Keratinocyte (primary cell): Measurements from ENCODE around the gene SPANXN3. TPM values are rescaled to one million over a fixed set of nuclear protein-coding genes. Genes with fewer than 3 reads are reported as not detected.

Experiments
- DNase-seq: peaks from one replicate; pipeline ENCODE4 v3.0.0-alpha.2; 2011; ENCODE audit warnings: low read depth, missing footprints, low spot score
- FAIRE-seq: peaks from 2 replicates; lab custom pipeline; 2011; peaks lifted over from hg19 to GRCh38; lab: Jason Lieb, UNC
- H2AFZ ChIP-seq: 2 replicates; pipeline ENCODE4 v1.6.0; 2012; ENCODE audit warnings: low read length, control low read depth, inconsistent platforms; ENCODE audit not compliant: control insufficient read depth
- H3K27ac ChIP-seq: 2 replicates; pipeline ENCODE4 v1.5.1; 2011; ENCODE audit warnings: low read length; ENCODE audit not compliant: control insufficient read depth, insufficient read depth
- H3K27me3 ChIP-seq: 3 replicates; pipeline ENCODE4 v1.6.0; 2011; ENCODE audit warnings: low read length; ENCODE audit not compliant: control insufficient read depth, insufficient read depth; ENCODE audit errors: extremely low read depth
- H3K36me3 ChIP-seq, 2 experiments: 2 replicates in 1 of 2; 3 replicates in 1 of 2; pipeline ENCODE4 v1.5.1; 2011; ENCODE audit warnings: low read length in 2 of 2, mild to moderate bottlenecking in 1 of 2; ENCODE audit not compliant: control insufficient read depth in 2 of 2, insufficient read depth in 2 of 2; ENCODE audit errors: extremely low read depth in 1 of 2
- H3K4me1 ChIP-seq: 3 replicates; pipeline ENCODE4 v1.5.1; 2011; ENCODE audit warnings: low read length; ENCODE audit not compliant: control insufficient read depth, insufficient read depth; ENCODE audit errors: extremely low read depth
- H3K4me2 ChIP-seq: 3 replicates; pipeline ENCODE4 v1.6.0; 2011; ENCODE audit warnings: low read depth, low read length; ENCODE audit not compliant: control insufficient read depth, insufficient read depth; ENCODE audit errors: extremely low read depth
- H3K4me3 ChIP-seq, 3 experiments: fragments of 200-600 bp in 1 of 3; sonication (generic) in 1 of 3; 2 replicates in 2 of 3; 3 replicates in 1 of 3; pipeline ENCODE4 v1.5.1; 2011 to 2016; ENCODE audit warnings: low read length in 3 of 3, mild to moderate bottlenecking in 3 of 3, control low read depth in 2 of 3, inconsistent platforms in 1 of 3, low read depth in 1 of 3, mixed read lengths in 1 of 3, mixed run types in 1 of 3, moderate library complexity in 1 of 3; ENCODE audit not compliant: control insufficient read depth in 2 of 3, insufficient read depth in 2 of 3; ENCODE audit errors: extremely low read depth in 1 of 3
- H3K79me2 ChIP-seq: 2 replicates; pipeline ENCODE4 v1.6.0; 2012; ENCODE audit warnings: low read length; ENCODE audit not compliant: control insufficient read depth, insufficient read depth
- H3K9ac ChIP-seq: 3 replicates; pipeline ENCODE4 v1.6.0; 2011; ENCODE audit warnings: low read length; ENCODE audit not compliant: control insufficient read depth, insufficient read depth; ENCODE audit errors: extremely low read depth
- H3K9me1 ChIP-seq: 3 replicates; pipeline ENCODE4 v1.6.0; 2011; ENCODE audit warnings: low read length; ENCODE audit not compliant: control insufficient read depth, insufficient read depth; ENCODE audit errors: extremely low read depth
- H3K9me3 ChIP-seq: 2 replicates; pipeline ENCODE4 v1.5.1; 2012; ENCODE audit warnings: low read depth, low read length; ENCODE audit not compliant: control insufficient read depth
- H4K20me1 ChIP-seq: 3 replicates; pipeline ENCODE4 v1.6.0; 2011; ENCODE audit warnings: low read length; ENCODE audit not compliant: control insufficient read depth, insufficient read depth; ENCODE audit errors: extremely low read depth
- EZH2 ChIP-seq: IDR thresholded peaks from one replicate; pipeline ENCODE4 v1.6.1; 2012; ENCODE audit warnings: inconsistent platforms, mild to moderate bottlenecking, low read length, moderate library complexity
- dilution Hi-C: fragments of 300-500 bp; cut with MboI; formaldehyde crosslinking; loops from one replicate; pipeline ENCODE4 v1.7.0; 2020; ENCODE audit warnings: low sequenced_read_pairs; ENCODE audit not compliant: extremely low pct_ligation_motif_present
- polyA plus RNA-seq, 5 experiments: library from polyadenylated mRNA; depleted of rRNA in 3 of 5; stranded (reverse) in 3 of 5; stranded (forward) in 1 of 5; unstranded in 1 of 5; fragments of >200 nt; gene quantifications; 1 replicate in 1 of 5; 2 replicates in 3 of 5; 3 replicates in 1 of 5; pipeline versions ENCODE4 v1.2.1 to v1.2.3, GENCODE V29; 2011 to 2012; ENCODE audit warnings: missing spikeins in 2 of 5, low read depth in 1 of 5, low replicate concordance in 1 of 5
- TF ChIP-seq, protein P1 (sequence below), 3 experiments: IDR thresholded peaks in 1 of 3; conservative IDR thresholded peaks in 1 of 3; optimal IDR thresholded peaks in 1 of 3; 2 replicates in 2 of 3; 3 replicates in 1 of 3; pipeline versions ENCODE3 to v1.5.1; 2011; ENCODE audit warnings: low read length in 3 of 3, mild to moderate bottlenecking in 3 of 3, moderate library complexity in 2 of 3, control low read depth in 1 of 3, inconsistent platforms in 1 of 3; ENCODE audit not compliant: insufficient read depth in 2 of 3; ENCODE audit errors: extremely low read depth in 1 of 3

Gene SPANXN3
- polyA plus RNA-seq, 1 donor (not counting 4 experiments of a cell fraction or from before 2014, with no cell fraction given), result not detected

DNA sequence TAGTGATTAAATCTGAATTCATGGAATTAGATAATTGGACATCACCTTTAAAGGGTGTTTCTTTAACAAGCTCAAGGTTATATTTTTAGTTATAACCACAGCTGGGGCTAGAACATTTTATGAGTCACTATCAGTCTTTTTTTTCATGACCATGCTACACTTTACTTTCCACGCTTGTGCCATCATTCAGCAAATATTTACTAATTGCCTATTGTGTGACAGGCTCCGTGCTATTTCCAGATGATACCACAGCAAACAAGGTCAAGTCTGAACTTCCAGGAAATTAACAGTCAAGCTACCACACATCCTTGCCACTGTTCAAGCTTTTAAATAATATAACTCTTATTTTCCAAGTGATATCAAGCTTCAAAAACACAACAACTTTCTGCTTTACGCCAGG lies 16.5 kb downstream of the SPANXN3 start:
- H3K4me1 ChIP-seq, result no peaks in the 10 kb centered on the region
- H3K27me3 ChIP-seq, result no peaks in the 10 kb centered on the region
- no peaks in the 10 kb centered on the region for H3K79me2 ChIP-seq
- H3K9ac ChIP-seq, result no peak overlapping the region
- H3K9me1 ChIP-seq, result no peaks in the 10 kb centered on the region
- DNase-seq (no peak), FAIRE-seq (no peak)
- no peak overlapping the region for H3K4me2 ChIP-seq
- H2AFZ ChIP-seq, result no peak overlapping the region
- TF ChIP-seq, protein P1, sequence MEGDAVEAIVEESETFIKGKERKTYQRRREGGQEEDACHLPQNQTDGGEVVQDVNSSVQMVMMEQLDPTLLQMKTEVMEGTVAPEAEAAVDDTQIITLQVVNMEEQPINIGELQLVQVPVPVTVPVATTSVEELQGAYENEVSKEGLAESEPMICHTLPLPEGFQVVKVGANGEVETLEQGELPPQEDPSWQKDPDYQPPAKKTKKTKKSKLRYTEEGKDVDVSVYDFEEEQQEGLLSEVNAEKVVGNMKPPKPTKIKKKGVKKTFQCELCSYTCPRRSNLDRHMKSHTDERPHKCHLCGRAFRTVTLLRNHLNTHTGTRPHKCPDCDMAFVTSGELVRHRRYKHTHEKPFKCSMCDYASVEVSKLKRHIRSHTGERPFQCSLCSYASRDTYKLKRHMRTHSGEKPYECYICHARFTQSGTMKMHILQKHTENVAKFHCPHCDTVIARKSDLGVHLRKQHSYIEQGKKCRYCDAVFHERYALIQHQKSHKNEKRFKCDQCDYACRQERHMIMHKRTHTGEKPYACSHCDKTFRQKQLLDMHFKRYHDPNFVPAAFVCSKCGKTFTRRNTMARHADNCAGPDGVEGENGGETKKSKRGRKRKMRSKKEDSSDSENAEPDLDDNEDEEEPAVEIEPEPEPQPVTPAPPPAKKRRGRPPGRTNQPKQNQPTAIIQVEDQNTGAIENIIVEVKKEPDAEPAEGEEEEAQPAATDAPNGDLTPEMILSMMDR (optimal IDR thresholded peaks at IDR 0.05 in 1 of 3, IDR thresholded peaks at IDR 0.05 in 1 of 3, conservative IDR thresholded peaks at IDR 0.05 in 1 of 3; ENCODE audit: extremely low read depth in 1 of 3, insufficient read depth in 2 of 3, low read length in 3 of 3), result no peak
- TF ChIP-seq EZH2, result no peak
- H3K27ac ChIP-seq, result no peak overlapping the region
- no peaks in the 10 kb centered on the region for H4K20me1 ChIP-seq
- dilution Hi-C loops, result no loop called here
- no peak overlapping the region for H3K4me3 ChIP-seq
- H3K36me3 ChIP-seq, result no peaks in the 10 kb centered on the region
- no peaks in the 10 kb centered on the region for H3K9me3 ChIP-seq

DNA sequence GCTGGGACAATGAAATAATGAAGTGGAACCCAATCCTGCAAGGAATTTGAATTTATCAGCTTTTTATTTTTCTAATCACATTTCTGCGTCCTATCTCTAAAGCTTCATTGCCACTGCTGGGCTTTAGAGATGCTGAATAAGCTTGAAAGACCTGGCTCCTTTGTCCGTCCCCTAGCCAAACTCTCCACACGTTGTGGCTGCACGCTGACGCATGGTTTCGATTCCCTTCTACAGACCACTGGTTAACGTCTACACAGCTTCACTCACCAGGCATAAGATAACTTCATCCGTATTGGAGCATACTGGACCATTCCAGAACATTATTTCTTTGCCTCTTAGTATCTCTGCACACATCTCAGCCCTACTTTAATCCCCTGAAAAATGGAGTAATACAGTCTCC lies 31.2 kb downstream of the SPANXN3 start:
- Histone ChIP-seq H2AFZ (no peak overlapping the region), H3K9ac (no peak overlapping the region), H3K36me3 (no peaks in the 10 kb centered on the region), H3K9me1 (no peaks in the 10 kb centered on the region), H3K27ac (no peak overlapping the region), H3K4me2 (no peak overlapping the region), H3K4me1 (no peaks in the 10 kb centered on the region), H4K20me1 (no peaks in the 10 kb centered on the region), H3K79me2 (no peaks in the 10 kb centered on the region), H3K4me3 (no peak overlapping the region), H3K27me3 (no peaks in the 10 kb centered on the region), H3K9me3 (no peaks in the 10 kb centered on the region)
- DNase-seq (no peak), FAIRE-seq (no peak)
- dilution Hi-C loops, result no loop called here
- no peak for TF ChIP-seq EZH2
- TF ChIP-seq, protein P1 (optimal IDR thresholded peaks at IDR 0.05 in 1 of 3, IDR thresholded peaks at IDR 0.05 in 1 of 3, conservative IDR thresholded peaks at IDR 0.05 in 1 of 3; ENCODE audit: extremely low read depth in 1 of 3, insufficient read depth in 2 of 3, low read length in 3 of 3), result no peak
